Measurements from ENCODE around the gene IGFBP2.

The IGFBP2 gene

DNA sequence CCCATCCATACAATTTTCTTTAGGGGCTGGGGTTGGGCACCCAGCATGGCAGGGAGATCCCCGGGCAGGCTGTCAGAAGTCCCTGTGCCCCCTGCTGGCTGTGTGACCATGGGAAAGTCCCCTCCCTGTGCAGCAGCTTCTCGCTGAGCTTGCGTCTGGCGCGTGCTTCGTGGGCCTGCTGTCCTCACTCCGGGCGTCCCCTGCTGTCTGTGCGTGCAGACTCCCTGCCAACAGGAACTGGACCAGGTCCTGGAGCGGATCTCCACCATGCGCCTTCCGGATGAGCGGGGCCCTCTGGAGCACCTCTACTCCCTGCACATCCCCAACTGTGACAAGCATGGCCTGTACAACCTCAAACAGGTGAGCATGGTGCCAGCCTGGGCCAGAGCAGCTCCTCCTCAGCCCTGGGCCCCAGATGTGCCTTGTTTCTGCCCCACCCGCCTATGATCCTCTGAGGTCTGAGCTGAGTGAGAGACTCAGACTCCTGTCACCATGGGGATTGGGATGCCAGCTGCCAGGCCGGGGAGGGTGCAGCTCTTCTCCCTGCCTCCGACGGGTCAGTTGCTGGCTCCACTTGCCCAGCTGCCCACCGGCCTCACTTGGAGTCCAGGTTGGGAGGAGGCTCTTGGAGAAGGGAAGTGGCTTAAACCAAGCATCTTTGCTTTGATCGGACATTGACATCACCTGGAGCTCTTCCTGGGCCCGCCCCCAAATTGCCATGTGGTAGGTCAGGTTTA is 28.6 kb downstream of the IGFBP2 start:
- DNase-seq (ENCODE audit: low spot score), result no peak

DNA sequence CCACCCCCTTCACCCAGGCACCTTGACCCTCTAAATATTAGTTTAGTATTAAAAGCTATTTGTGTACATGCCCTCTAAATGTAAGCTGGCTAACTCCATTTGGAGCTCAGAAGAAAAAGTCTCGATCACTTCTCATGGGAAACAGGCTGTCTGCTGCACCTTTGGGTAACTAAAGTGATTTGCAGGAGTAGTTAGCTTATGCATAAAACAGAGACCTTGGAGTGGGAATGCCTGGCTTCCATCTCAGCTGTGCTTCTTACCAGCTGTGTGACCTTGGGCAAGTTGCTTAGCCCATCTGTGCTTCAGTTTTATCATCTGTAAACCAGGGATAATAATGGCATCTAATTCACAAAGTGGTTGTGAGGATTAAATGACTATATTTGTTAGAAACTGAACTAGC is 29.9 kb downstream of the IGFBP2 start:
- DNase-seq (ENCODE audit: low spot score), result no peak

DNA sequence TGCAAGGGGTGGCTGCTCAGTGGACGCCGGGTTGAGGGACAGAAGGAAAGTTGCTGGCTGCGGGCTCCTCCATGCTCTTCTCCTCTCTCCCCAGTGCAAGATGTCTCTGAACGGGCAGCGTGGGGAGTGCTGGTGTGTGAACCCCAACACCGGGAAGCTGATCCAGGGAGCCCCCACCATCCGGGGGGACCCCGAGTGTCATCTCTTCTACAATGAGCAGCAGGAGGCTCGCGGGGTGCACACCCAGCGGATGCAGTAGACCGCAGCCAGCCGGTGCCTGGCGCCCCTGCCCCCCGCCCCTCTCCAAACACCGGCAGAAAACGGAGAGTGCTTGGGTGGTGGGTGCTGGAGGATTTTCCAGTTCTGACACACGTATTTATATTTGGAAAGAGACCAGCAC is 30.6 kb downstream of the IGFBP2 start:
- no peak for DNase-seq (ENCODE audit: low spot score)

DNA sequence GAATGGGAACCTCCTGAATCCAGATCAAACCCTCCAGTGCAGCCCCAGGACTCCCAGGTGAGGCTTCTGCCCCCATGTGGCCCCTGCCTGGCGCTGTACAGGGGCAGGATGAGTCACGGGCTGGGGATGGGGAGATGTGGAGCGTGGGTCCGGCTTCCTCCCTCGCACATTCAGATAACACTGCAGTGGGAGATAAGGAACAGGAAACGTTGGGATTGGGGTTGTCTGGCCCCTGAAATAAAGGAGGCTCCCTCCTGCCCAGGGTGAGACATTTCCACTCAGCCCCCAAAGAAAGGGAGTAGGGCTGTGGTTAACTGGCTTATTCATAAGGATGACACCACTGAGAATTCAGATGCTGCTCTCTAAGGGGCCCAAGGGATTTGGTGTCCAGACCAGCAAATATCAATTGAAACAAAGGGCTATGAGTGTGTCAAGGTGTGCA is 31.4 kb downstream of the IGFBP2 start:
- no peak for DNase-seq (ENCODE audit: low spot score)

DNA sequence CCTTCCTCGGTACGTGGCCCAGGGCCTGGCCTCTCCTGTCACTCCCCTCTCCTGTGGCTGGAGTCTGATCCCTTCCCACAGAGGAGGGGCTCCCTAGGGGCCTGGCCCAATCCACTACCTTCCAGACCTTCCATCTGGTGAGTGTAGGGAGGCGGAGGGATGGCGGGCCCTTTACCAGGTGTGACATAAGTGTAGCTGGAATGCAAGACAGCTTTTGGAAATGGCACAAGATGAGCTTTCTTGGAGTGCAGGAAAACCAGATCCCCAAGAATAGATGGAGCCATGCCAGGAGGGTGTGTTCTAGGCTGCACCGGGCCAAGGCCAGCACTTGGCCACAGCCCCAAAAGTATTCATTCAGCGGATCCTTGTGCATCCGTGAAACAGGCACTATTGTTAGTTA is 32.0 kb downstream of the IGFBP2 start:
- no peak for DNase-seq (ENCODE audit: low spot score)

DNA sequence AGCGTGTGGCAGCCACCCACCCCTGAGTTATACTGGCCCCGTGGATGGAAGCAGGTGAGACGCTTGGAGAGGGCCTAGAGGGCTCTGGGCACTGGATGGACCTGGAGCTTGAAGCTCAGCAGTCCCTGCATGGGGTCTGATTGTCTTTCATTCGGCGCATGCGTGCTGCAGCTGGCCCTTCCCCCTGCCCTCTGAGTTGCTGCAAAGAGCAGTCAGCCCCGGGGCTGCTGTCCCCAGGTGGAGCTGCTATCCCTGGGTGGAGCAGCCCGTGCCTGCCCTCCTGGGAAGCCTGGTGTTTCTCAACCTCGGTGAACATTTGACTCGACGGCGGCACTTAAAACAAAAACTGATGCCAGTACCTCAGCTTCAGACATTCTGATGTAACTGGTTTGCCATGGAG is 32.5 kb downstream of the IGFBP2 start:
- peak; percentile 60 for DNase-seq (ENCODE audit: low spot score)

DNA sequence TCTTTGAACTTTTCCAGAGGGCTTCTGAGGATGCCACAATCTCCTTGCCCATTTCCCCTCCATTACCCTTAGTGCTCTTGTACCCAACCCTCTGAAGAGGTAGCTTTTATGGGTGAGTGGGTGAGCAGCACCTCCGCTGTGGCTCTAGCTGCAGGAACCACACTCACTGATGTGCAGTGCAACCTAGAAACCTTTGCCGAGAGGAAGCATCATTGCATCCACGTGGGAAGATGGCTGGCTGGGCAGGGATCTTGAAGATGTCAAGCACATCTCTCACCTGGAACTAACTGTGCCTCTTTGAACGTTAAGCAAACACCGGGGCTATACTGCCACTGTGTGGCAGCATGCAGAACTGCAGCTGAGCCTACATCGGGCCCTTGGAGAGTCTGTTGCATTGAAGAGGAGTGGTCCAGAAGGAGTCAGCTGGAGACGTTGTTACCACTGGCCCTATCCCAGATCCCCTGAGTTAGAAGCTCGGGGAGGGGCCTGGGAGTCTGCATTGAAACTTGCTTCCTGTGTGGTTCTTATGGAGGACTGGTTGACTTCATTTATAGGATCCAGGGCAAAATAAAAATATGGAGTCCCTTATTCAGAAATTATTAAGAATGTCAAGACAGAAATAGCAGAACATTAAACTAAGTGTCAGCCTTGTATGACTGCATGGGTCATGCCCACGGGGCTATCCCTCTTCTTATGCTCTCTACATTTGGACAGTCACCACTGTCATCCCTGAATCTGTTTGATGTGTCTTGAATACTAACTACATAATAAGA is 33.4 kb downstream of the IGFBP2 start:
- peak; percentile 84 for DNase-seq (ENCODE audit: low spot score)

DNA sequence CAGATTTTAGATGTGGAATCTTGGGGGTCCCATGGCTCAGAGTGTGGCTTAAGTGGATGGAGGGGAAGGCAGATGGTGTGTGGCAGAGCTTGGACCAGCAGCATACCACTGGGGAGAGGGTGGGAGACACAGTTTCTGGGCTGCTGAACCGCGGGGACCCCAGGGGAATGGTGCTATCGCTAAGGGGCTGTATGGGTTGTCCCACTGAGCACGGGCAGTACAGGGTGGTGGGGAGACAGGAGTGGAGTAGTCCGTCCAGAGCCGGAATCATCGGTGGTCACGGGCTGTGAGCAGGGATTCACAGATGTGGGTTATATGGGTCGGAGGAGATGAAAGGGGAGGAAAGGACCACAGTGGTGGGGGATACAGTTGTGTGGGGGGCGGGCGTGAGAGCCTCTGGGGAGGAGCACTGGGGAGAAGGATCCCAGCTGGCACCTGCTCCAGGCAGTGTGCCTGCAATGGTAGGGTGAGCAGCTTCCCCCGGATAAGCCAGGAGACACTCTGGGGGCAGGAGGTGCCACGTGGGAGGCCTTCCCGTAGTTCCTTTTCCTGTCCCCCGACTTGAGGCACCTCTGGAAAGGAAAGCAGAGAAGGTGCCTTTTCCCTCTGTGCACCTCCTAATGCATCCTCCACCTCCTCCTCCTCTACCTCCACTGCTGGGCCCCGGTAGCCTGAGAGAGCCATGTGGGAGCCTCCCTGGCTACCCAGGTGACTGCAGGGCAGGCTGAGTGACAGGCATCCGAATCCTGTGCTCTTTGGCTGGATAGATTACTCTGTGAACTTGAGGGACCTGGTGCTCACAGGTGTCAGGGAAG is 37.3 kb downstream of the IGFBP2 start:
- DNase-seq (ENCODE audit: low spot score), result no peak

DNA sequence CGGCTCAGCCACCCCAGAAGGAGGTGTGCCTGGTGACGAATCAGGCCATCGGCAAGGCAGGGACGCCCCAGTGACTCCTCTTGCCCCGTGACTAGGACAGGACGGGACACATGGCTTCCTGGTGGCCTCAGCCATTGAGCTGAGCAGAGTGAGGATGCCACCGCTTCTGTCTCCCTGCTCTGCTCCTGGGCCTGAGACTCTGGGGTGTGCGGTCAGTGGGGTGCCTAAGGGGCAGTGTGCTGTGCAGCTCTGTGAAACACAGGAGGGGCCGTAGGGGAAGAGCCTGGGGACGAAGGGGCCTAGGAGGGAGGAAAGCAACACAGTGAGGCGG is 37.8 kb downstream of the IGFBP2 start:
- DNase-seq (ENCODE audit: low spot score), result no peak

DNA sequence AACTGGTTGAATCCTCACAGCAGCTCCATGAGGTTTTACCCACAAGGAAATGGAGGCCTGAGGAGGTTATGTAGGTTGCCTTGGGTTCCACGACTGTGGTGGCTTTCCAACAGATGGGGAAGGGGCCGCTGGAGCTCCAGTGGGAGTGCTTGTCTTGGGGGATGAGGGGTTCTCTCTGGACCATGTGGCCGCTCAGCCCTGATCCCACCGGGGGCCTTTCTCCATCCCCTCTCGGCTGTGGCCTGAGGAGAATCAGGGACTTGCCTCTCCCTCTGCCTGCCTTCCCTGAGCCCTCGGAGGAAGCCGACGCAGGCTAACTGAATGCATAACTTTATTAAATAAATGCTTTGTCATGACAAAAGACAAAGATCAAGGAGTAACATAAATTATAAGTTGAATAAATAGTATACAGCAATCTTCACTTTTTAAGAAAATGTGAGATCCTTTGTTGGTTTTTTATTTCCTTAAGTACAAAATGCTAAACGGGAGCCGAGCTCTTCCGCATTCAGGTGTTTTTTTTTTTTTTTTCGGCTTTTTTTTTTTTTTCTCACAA is 38.6 kb downstream of the IGFBP2 start:
- no peak for DNase-seq (ENCODE audit: low spot score)

DNA sequence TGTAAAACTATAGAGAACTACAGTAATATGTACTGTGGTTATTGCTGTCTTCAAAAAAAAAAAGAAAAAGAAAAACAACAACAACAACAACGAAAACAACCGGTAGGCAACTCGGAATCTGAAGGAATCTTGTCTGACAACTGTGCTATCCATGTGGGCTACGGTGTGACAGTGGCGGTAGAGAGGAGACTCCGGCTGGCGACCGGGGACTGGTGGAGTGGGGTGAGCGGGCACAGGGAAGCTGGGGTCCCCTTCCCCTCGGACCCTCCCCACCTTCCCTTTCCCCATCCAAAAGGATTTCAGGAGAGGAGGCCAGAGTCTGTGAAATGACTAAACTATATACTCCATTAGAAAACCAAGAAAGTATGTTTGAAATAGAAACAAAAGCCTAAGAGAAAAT is 39.2 kb downstream of the IGFBP2 start:
- DNase-seq (ENCODE audit: low spot score), result no peak

DNA sequence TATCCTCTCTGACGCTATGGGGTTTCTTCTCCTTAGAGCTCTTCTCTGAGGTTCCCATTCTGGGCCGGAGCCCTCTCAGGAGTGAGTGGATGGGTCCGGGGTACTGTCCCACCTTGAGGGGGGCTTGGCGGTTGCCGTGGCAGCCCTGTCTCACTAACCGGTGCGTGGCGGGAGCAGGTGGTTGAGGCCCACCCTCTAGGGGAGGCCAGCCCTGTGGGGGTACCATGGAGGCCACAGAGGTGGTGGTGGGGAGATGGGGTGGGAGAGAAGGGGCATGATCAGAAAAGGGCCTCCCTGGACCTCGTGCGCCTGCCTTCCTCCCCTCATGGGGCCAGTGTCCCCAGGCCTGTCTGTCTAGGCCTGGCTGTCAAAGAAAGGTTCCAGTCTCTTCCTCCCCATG is 39.8 kb downstream of the IGFBP2 start:
- DNase-seq (ENCODE audit: low spot score), result no peak

DNA sequence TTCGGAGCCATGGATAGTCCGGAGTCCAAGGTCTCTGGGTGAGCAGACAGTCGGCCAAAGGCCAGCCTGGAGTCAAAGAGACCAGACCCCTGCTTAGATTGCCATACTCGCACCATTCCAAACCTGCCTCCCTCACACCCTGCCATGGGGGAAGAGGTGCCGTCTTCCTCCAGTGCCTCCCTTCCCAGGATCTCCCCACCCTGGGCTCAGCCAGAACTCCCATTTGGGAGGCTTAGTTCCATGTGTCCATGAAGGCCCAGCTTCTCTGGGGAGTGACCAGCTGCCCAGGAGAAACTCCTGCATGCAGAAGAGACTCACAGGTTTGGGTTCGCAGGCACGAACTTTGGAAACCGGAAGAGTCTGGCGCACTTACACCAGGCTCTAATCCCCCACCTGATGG is 40.4 kb downstream of the IGFBP2 start:
- no peak for DNase-seq (ENCODE audit: low spot score)

DNA sequence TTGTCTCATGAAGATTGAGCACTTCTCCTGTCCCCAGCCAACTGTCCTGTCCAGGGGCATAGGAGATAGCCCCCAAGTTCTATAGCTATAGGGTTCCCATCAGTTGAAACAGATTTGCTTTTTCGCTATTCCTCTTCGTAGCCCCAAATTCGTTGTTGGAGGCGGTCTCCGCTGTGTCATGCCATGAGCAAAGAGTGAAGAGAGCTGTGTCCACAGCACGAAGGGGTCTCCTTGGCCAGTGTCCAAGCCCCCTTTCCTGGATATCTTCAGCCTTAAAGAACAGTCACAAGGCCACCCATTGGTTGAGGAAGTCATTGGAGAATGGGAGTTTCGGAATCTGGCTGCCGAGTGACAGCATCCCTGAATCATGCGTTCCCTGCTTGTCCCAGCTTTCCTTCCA is 41.2 kb downstream of the IGFBP2 start:
- DNase-seq (ENCODE audit: low spot score), result no peak

DNA sequence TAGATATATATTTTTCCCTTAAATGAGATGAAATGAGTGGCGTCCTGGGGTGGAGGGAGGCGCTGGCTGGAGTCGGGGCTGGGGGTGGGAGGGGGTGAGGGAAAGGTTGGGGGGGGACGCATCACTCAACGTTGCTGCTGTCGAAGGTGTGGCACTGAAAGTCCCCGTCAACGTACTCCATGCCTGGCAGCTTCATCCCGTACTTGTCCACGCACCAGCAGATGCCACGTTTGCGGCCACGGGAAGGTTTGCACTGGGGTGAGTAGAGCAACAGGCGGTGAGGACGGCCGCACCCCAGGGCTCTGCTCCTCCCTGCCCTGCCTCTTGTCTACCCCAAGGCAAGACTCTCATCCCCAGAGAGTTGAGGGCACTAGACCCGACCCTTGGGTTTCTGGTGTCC is 43.4 kb downstream of the IGFBP2 start:
- DNase-seq (ENCODE audit: low spot score), result no peak

DNA sequence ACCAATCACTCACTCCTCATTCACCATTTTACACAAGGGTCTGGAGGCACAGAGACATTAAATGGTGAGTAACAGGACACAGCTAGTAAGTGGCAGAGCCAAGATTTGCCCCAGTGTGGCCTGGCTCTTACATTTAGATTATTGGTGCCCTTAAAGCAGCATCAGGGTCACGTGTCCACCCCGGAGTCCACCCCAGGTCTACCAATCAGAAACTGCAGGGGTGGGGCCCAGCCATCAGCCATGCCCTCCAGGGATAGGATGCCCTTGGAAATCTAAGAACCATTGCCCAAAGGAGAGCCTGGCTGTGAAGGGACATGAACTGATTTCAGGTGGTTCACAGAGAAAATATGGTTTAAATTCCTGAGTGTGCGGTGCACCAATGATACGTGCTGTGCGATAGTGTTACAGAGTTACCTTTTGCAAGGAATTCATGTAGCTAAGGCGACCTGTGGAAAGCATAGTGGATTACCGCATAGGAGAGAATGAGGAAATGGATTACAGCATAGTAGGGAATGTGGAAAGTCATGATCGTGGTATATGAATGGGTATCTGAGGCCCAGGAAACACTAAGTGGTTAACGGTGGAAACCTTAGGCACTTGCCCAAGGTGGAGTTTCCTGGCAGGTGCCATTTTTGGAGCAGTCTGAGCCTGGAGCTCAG is 44.3 kb downstream of the IGFBP2 start:
- DNase-seq (ENCODE audit: low spot score), result no peak

DNA sequence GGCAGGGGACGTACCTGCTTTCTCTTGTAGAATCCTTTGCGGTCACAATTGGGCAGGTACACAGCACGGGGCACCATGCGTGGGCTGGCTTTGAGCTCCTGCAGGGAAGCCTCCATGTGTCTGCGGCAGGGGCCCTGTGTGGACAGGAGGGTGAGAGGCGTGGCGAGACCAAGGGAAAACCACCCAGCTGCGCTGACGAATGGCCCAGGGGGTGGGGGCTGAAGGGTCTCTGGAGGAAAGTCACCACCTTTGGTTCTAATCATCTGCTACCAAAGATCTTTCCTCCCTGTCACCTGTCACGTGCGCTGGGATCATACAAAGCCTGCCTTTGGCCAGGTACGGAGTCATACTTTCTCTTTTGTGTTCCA is 44.9 kb downstream of the IGFBP2 start:
- DNase-seq (ENCODE audit: low spot score), result no peak

DNA sequence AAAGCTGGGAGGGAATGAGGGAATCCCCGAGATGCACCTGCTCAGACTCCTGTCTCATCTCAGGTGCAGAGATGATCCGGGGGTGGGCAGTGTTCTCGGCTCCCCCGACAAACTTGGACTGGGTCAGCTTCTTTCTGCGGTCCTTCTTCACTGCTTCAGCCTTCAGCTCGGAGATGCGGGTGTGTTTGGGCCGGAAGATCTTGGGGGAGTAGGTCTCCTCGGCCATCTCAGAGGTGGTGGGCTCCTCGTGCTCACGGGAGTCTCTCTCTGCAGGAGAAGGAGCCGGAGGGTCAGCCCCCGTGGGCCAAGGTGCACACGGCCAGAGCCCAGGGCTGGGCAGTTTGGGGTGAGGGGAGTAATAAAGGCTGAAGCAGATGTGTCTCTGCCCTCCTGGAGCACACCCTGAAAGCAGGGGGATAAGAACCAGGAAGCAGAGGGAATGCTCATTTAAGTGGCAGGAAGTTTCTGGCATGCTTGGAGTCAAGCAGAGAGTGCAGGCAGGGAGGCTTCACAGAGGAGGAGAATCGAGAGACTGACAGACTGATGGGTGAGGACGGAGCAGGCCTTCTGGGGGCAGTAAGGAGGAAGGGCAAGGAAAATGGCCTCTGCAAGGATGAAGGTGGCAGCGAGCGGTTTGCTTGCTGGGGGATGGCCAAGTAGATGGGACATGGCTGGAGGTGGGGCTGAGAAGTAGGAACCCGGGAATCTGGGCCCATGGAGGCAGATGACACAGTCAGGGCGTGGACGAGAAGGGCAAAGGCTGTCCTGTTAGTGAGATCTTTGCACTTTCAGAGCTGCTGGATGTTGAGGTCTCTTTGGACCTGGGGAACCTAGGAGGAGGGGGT is 45.8 kb downstream of the IGFBP2 start:
- DNase-seq (ENCODE audit: low spot score), result no peak

DNA sequence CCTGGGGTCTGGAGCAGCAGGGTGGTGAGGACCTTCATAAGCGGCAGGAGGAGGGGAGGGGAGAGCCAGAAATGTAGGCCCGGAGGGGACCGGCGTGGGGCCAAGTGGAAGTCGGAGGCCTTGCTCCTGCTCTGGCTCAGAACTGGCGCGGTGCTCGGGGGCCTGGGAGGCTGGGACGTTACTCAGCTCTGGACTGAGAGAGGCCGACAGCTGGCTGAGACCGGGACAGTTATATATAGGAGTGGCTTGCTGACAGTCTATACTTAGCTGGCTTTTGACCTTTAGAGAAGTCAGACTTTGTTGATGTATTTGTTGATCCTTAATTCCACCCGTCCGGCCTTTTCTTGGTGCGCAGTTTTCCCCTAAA is 46.4 kb downstream of the IGFBP2 start:
- DNase-seq (ENCODE audit: low spot score), result no peak

DNA sequence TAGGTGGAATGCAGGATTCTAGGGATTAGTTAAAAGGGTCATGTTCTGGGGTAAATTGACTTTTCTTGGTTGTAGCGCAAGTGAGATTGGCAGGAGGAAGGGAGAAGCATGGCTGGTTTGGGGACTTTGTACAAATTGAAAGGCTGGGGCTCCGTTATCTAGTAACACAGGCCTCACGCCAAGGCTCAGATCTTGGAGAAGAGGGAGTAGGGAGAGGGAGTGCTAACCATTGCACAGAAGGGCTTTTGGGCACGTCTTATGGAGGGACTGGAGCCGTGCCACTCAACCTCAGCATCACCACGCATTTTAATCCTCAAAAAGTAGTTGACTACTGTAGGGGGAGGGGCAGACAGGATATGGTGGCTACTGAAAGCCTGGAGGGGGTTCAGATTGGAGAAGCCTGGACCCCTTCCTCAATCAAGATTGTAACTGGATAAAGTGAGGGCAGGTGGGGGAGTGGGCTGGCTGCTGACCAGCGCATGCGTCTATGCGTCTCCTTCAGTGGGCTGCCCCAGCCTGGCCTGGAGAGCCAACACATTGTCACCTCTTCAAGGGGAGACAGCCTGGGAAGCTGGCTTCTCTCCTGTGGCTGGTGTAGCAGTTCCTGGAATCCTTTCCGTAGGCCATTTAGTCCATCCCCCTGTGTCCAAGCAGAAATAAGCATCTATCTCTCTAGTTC is 47.9 kb downstream of the IGFBP2 start:
- no peak for DNase-seq (ENCODE audit: low spot score)

Data from SK-N-DZ (cell line).